Upper lobe of right lung (tissue), 1 donor: Measurements from ENCODE around the gene GRM7. TPM values are rescaled to one million over a fixed set of nuclear protein-coding genes. Genes with fewer than 3 reads are reported as not detected.
A peak's percentile ranks its signal among the peaks of the same experiment; 100 is the strongest.

ENCODE experiments used
- ATAC-seq: fragments of 200-7000 bp; cut with Tn5 transposase; one replicate; pipeline ENCODE4 v1.9.1; 2020; ENCODE audit warnings: mild to moderate bottlenecking, moderate library complexity
- DNase-seq: peaks from one replicate; pipeline ENCODE4 v3.0.0-alpha.2; 2020
- H3K27ac ChIP-seq: fragments of 200-600 bp; one replicate; pipeline ENCODE4 v1.8.0; 2022
- H3K27me3 ChIP-seq: fragments of 200-600 bp; one replicate; pipeline ENCODE4 v1.8.0; 2022; ENCODE audit warnings: mild to moderate bottlenecking
- H3K36me3 ChIP-seq: fragments of 200-600 bp; one replicate; pipeline ENCODE4 v1.8.0; 2022
- H3K4me1 ChIP-seq: fragments of 200-600 bp; one replicate; pipeline ENCODE4 v1.8.0; 2022
- H3K4me3 ChIP-seq: fragments of 200-600 bp; one replicate; pipeline ENCODE4 v1.8.0; 2022; ENCODE audit warnings: mild to moderate bottlenecking
- H3K9me3 ChIP-seq: fragments of 200-600 bp; one replicate; pipeline ENCODE4 v1.8.0; 2022
- CTCF ChIP-seq: fragments of 200-600 bp; IDR thresholded peaks from one replicate; pipeline ENCODE4 v1.8.0; 2022; ENCODE audit warnings: antibody characterized with exemption
- intact Hi-C: fragments of 100-400 bp; cut with DNase I; formaldehyde crosslinking; loops from one replicate; pipeline ENCODE4 v1.11.0; 2022
- total RNA-seq: library from RNA; stranded (reverse); fragmentation: NEBNext Ultra II Directional; extraction: Animal tissue kit (Norgen Biotek cat#: 25700); gene quantifications from one replicate; pipeline ENCODE4 v1.2.1, GENCODE V29; 2021
- donor health status: DM: no; HTN: yes; CAD: no; lungs with severe emphysema.

The GRM7 gene
- total RNA-seq, 1 donor from 2014 or later, result not detected

GRCh38 chr3:7288133-7288532 lies 427.2 kb downstream of the GRM7 start:
- TF ChIP-seq CTCF, result no peak
- no peaks in the 10 kb centered on the region for H3K27me3 ChIP-seq
- no peaks in the 10 kb centered on the region for H3K9me3 ChIP-seq
- ATAC-seq (no peak), DNase-seq (no peak)
- no peak overlapping the region for H3K4me3 ChIP-seq
- H3K36me3 ChIP-seq, result no peaks in the 10 kb centered on the region
- no peaks in the 10 kb centered on the region for H3K4me1 ChIP-seq
- no peak overlapping the region for H3K27ac ChIP-seq
- intact Hi-C loops, result no loop called here

GRCh38 chr3:7289121-7289520 lies 428.2 kb downstream of the GRM7 start:
- Histone ChIP-seq H3K27me3 (no peaks in the 10 kb centered on the region), H3K4me3 (no peak overlapping the region), H3K27ac (no peak overlapping the region), H3K9me3 (no peaks in the 10 kb centered on the region), H3K4me1 (no peaks in the 10 kb centered on the region), H3K36me3 (no peaks in the 10 kb centered on the region)
- ATAC-seq (no peak), DNase-seq (no peak)
- intact Hi-C loops, result no loop called here
- TF ChIP-seq CTCF, result no peak

GRCh38 chr3:7290077-7290825 lies 429.3 kb downstream of the GRM7 start:
- no peaks in the 10 kb centered on the region for H3K9me3 ChIP-seq
- no peaks in the 10 kb centered on the region for H3K36me3 ChIP-seq
- TF ChIP-seq CTCF, result no peak
- no peak overlapping the region for H3K27ac ChIP-seq
- intact Hi-C loops, result no loop called here
- no peak overlapping the region for H3K4me3 ChIP-seq
- DNase-seq, result no peak
- ATAC-seq, result peak; percentile 60
- no peaks in the 10 kb centered on the region for H3K4me1 ChIP-seq
- H3K27me3 ChIP-seq, result no peaks in the 10 kb centered on the region

- Histone ChIP-seq H3K4me1 (no peaks in the 10 kb centered on the region), H3K27me3 (no peaks in the 10 kb centered on the region), H3K27ac (no peak overlapping the region), H3K4me3 (no peak overlapping the region), H3K9me3 (no peaks in the 10 kb centered on the region), H3K36me3 (no peaks in the 10 kb centered on the region)
- ATAC-seq (no peak), DNase-seq (no peak)
- intact Hi-C loops, result no loop called here
- no peak for TF ChIP-seq CTCF
Measured at GRCh38 chr3:7292362-7292761, 431.4 kb downstream of the GRM7 start.

GRCh38 chr3:7293286-7293685 lies 432.4 kb downstream of the GRM7 start:
- no peak overlapping the region for H3K4me3 ChIP-seq
- H3K27ac ChIP-seq, result no peak overlapping the region
- DNase-seq, result no peak
- H3K9me3 ChIP-seq, result no peaks in the 10 kb centered on the region
- no peak for ATAC-seq
- no peaks in the 10 kb centered on the region for H3K27me3 ChIP-seq
- H3K36me3 ChIP-seq, result no peaks in the 10 kb centered on the region
- intact Hi-C loops, result no loop called here
- H3K4me1 ChIP-seq, result no peaks in the 10 kb centered on the region
- no peak for TF ChIP-seq CTCF

- Histone ChIP-seq H3K27ac (no peak overlapping the region), H3K4me3 (no peak overlapping the region), H3K9me3 (no peaks in the 10 kb centered on the region), H3K4me1 (no peaks in the 10 kb centered on the region), H3K27me3 (no peaks in the 10 kb centered on the region), H3K36me3 (no peaks in the 10 kb centered on the region)
- ATAC-seq (no peak), DNase-seq (no peak)
- TF ChIP-seq CTCF, result no peak
- intact Hi-C loops, result no loop called here
Measured at GRCh38 chr3:7305561-7305960, 444.6 kb downstream of the GRM7 start.
